Stimulated activated naive CD8-positive, alpha-beta T cell treated with anti-CD3 and anti-CD28 coated beads, Interleukin-15, amount 100 ng/mL, for 72 hours (primary cell): ENCODE results near the gene CASP5.
"Not testable (repeated sequence)": the region's sequence is repeated elsewhere in the genome, so short reads cannot be mapped to it uniquely, and the experiment has no call there.

Experiments used
- ATAC-seq: fragments of 150-1000 bp; cut with Tn5 transposase; 2 replicates; pipeline ENCODE4 v1.10.0; 2021; ENCODE audit warnings: mild to moderate bottlenecking, moderate library complexity
- DNase-seq, 2 donors: peaks; one replicate each; pipeline ENCODE4 v3.0.0; 2021 to 2022
- H3K27ac Mint-ChIP-seq, 2 donors: one replicate each; pipeline ENCODE4 v1.8.0; 2022; ENCODE audit warnings: mild to moderate bottlenecking in 2 of 2, mixed read lengths in 2 of 2, moderate library complexity in 2 of 2
- H3K27me3 Mint-ChIP-seq: one replicate; pipeline ENCODE4 v1.8.0; 2022; ENCODE audit warnings: mixed read lengths
- H3K4me1 Mint-ChIP-seq: one replicate; pipeline ENCODE4 v1.8.0; 2022; ENCODE audit warnings: mild to moderate bottlenecking, mixed read lengths
- H3K4me3 Mint-ChIP-seq, 2 donors: one replicate each; pipeline ENCODE4 v1.8.0; 2022; ENCODE audit warnings: mild to moderate bottlenecking in 2 of 2, mixed read lengths in 2 of 2, moderate library complexity in 1 of 2
- H3K9me3 Mint-ChIP-seq, 2 donors: one replicate each; pipeline ENCODE4 v1.8.0; 2022; ENCODE audit warnings: mixed read lengths in 2 of 2

The CASP5 gene

GRCh38 chr11:105000797-105001196, 22.2 kb downstream of the CASP5 start:
- Mint-ChIP-seq H3K27ac (peak overlapping the region in 1 of 2 donors; percentile 73), H3K4me3 (no peak overlapping the region), H3K9me3 (no peaks in the 10 kb centered on the region), H3K27me3 (no peaks in the 10 kb centered on the region), H3K4me1 (peaks cover 8% of the 10 kb centered on the region)
- DNase-seq (peak; percentile 22 to 48), ATAC-seq (peak; percentile 81)

DNA sequence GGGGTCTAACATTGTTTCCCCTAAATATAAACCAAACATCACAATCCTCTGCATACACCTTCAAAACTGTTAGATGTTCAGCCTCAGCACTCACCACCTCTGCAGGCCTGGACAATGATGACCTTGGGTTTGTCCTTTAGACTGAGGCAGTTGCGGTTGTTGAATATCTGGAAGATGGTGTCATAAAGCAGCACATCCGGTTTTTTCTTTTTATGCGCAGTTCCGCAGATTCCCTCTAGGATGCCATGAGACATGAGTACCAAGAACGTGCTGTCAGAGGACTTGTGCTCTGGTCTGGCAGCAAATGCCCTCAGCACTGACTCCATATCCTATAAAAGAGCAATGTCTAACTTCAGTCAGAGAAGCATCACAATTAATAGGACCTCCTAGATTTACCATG, 22.8 kb downstream of the CASP5 start:
- DNase-seq (peak in 1 of 2 donors; percentile 12), ATAC-seq (no peak)
- H3K4me1 Mint-ChIP-seq = peaks cover 8% of the 10 kb centered on the region
- H3K27me3 Mint-ChIP-seq = no peaks in the 10 kb centered on the region
- H3K9me3 Mint-ChIP-seq = no peaks in the 10 kb centered on the region
- H3K4me3 Mint-ChIP-seq = no peak overlapping the region
- no peak overlapping the region for H3K27ac Mint-ChIP-seq

DNA sequence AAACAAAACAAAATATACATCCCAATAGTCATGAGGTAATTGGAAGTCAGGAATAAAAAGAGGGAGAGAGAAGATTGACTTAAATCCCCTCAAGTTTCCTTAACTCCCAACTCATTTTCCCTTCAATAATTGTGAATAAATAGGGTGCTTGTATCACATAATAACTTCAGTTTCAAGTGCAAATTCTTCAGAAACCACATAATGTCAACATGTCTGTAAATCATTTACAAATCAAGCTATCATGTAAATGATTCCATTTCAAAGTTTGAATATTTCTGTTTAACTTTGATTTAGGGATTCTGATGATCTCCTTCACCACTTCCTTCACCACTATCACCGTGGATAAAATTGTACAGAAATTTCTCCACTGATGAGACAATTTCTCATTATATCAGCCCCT, 23.2 kb downstream of the CASP5 start:
- H3K4me3 Mint-ChIP-seq = no peak overlapping the region
- DNase-seq (no peak), ATAC-seq (no peak)
- H3K27ac Mint-ChIP-seq = no peak overlapping the region
- H3K4me1 Mint-ChIP-seq = peaks cover 8% of the 10 kb centered on the region
- no peaks in the 10 kb centered on the region for H3K27me3 Mint-ChIP-seq
- peaks cover 0 to under 1% of the 10 kb centered on the region in 2 donors for H3K9me3 Mint-ChIP-seq

GRCh38 chr11:104997288-104997687, 25.7 kb downstream of the CASP5 start:
- Mint-ChIP-seq H3K4me3 (no peak overlapping the region), H3K9me3 (peaks cover 0 to 5% of the 10 kb centered on the region in 2 donors), H3K27ac (no peak overlapping the region), H3K4me1 (peaks cover 8% of the 10 kb centered on the region), H3K27me3 (no peaks in the 10 kb centered on the region)
- DNase-seq = no peak
- ATAC-seq = no peak

- Mint-ChIP-seq H3K9me3 (peaks cover 0 to 5% of the 10 kb centered on the region in 2 donors), H3K27me3 (no peaks in the 10 kb centered on the region), H3K27ac (no peak overlapping the region), H3K4me1 (no peaks in the 10 kb centered on the region), H3K4me3 (no peak overlapping the region)
- DNase-seq (no peak), ATAC-seq (no peak)
Observed at GRCh38 chr11:104995001-104995408, 28.0 kb downstream of the CASP5 start.

GRCh38 chr11:104992781-104993180, 30.2 kb downstream of the CASP5 start:
- Mint-ChIP-seq H3K4me1 (no peaks in the 10 kb centered on the region), H3K9me3 (peaks cover 0 to 16% of the 10 kb centered on the region in 2 donors), H3K27me3 (no peaks in the 10 kb centered on the region), H3K4me3 (no peak overlapping the region), H3K27ac (no peak overlapping the region)
- DNase-seq (no peak), ATAC-seq (no peak)

DNA sequence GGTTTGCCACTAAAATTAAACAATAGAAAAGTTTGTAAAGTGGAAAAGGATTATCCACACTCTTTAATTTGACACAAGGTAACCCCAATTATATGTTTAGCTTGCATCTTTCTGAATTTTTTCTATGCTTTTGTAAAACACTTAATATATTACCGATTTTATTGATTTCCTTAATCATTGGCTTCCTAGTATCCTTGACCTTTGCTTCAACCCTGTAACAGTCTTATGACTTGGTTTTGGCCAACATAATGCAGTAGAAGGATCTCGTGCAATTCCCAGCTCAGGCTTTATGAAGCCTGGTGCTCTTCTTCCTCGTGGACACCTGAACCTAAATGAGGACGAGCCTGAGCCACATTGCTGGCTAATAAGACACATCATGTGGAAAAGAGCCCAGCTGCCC, 31.0 kb downstream of the CASP5 start:
- Mint-ChIP-seq H3K4me1 (no peaks in the 10 kb centered on the region), H3K27ac (no peak overlapping the region), H3K4me3 (no peak overlapping the region), H3K27me3 (no peaks in the 10 kb centered on the region), H3K9me3 (peaks cover 0 to 16% of the 10 kb centered on the region in 2 donors)
- ATAC-seq (no peak), DNase-seq (no peak)

- no peak overlapping the region for H3K27ac Mint-ChIP-seq
- no peaks in the 10 kb centered on the region for H3K27me3 Mint-ChIP-seq
- ATAC-seq (no peak), DNase-seq (no peak)
- no peaks in the 10 kb centered on the region for H3K4me1 Mint-ChIP-seq
- no peak overlapping the region for H3K4me3 Mint-ChIP-seq
- H3K9me3 Mint-ChIP-seq = peaks cover 7 to 11% of the 10 kb centered on the region in 2 donors
Observed at GRCh38 chr11:104984808-104985207, 38.2 kb downstream of the CASP5 start.

DNA sequence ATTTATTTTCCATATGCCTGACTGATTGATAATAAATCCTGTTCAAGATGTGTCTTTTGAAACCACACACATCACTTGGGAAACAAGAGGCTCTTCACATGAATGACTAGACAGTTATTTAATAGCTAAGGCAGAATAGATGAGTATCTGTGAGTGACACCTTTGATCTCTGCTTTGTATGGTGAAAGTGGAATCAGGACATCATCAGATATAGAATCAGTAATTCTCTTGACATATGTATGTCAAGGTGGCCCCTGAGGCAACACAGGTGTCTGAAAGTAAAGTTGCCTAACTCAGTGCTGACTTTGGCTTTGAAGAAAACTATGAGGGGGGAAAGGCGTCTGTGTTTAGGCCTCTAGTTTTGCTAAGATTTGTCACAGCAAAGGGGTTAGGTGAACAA, 43.1 kb downstream of the CASP5 start:
- H3K4me3 Mint-ChIP-seq = no peak overlapping the region
- ATAC-seq (no peak), DNase-seq (no peak)
- peaks cover 5% of the 10 kb centered on the region for H3K4me1 Mint-ChIP-seq
- H3K27ac Mint-ChIP-seq = no peak overlapping the region
- H3K27me3 Mint-ChIP-seq = no peaks in the 10 kb centered on the region
- peaks cover 0 to under 1% of the 10 kb centered on the region in 2 donors for H3K9me3 Mint-ChIP-seq

GRCh38 chr11:104973616-104974015, 49.4 kb downstream of the CASP5 start:
- peaks cover 18 to 22% of the 10 kb centered on the region in 2 donors for H3K9me3 Mint-ChIP-seq
- peaks cover 13% of the 10 kb centered on the region for H3K4me1 Mint-ChIP-seq
- no peak overlapping the region for H3K4me3 Mint-ChIP-seq
- ATAC-seq (no peak), DNase-seq (no peak)
- H3K27me3 Mint-ChIP-seq = no peaks in the 10 kb centered on the region
- H3K27ac Mint-ChIP-seq = no peak overlapping the region

DNA sequence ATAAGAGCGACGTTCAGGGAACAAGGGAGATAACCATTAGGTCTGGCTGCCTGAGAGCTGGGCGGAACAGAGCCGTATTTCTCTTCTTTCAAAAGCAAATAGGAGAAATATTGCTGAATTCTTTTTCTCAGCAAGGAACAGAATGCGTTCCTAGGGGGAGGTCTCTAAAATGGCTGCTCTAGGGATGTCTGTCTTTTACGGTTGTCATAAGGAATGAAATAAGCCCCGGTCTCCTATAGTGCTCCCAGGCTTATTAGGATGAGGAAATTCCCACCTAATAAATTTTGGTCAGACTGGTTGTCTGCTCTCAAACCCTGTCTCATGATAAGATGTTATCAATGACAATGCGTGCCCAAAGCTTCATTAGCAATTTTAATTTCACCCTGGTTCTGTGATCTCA, 50.0 kb downstream of the CASP5 start:
- Mint-ChIP-seq H3K9me3 (peaks cover 18 to 22% of the 10 kb centered on the region in 2 donors), H3K4me1 (peaks cover 13% of the 10 kb centered on the region)
- ATAC-seq, H3K27me3 Mint-ChIP-seq, H3K4me3 Mint-ChIP-seq, H3K27ac Mint-ChIP-seq, DNase-seq: not testable (repeated sequence)

GRCh38 chr11:104970756-104971155, 52.2 kb downstream of the CASP5 start:
- no peak overlapping the region for H3K27ac Mint-ChIP-seq
- H3K4me1 Mint-ChIP-seq = peaks cover 23% of the 10 kb centered on the region
- DNase-seq (no peak), ATAC-seq (no peak)
- no peak overlapping the region for H3K4me3 Mint-ChIP-seq
- peaks cover 18 to 24% of the 10 kb centered on the region in 2 donors for H3K9me3 Mint-ChIP-seq
- H3K27me3 Mint-ChIP-seq = no peaks in the 10 kb centered on the region

DNA sequence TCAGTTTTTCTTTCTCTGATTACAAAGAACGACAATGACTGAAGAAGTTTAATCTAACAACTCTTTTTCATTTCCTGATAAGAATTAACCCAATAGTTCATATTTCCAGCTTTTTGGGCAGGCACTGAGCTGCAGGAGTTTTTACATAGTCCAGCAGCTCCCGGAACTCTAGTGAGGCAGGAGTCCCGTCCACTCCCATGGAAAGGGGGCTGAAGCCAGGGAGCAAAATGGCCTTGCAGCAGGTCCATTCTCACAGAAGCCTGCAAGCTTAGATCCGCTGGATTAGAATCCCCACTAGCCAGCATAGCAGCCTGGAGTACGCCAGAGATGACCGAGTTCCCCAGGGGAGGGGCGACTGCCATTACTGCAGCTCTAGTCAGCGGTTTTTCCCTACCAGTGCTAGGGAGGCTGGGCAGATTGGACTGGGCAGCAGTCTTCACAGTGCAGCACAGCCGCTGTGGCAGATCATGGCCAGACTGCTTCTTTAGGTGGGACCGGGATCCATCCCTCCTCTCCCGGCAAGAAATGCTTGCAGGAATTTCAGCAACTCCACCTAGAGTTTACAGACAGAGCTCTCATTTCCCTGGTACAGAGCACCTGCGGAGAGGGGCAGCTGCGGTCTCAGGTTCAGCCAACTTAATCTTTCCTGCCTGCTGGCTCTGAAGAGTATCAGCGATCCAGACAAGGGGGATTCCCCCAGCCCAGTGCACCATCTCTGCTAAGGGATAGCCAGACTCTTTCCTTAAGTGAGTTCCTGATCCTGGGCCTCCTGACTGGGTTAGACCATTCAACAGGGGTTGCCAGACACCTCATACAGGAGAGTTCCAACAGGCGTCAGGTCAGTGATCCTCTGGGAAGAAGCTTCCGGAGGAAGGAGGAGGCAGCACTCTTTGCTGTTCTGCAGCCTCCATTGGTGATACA, 53.9 kb downstream of the CASP5 start:
- DNase-seq = no peak
- ATAC-seq = no peak
- H3K4me3 Mint-ChIP-seq = peak overlapping the region; percentile 87 to 94
- H3K27me3 Mint-ChIP-seq = no peaks in the 10 kb centered on the region
- peaks cover 31% of the 10 kb centered on the region for H3K4me1 Mint-ChIP-seq
- peaks cover 26 to 27% of the 10 kb centered on the region in 2 donors for H3K9me3 Mint-ChIP-seq
- peak overlapping the region in 1 of 2 donors; percentile 96 for H3K27ac Mint-ChIP-seq

- ATAC-seq (peak; percentile 56), DNase-seq (no peak)
- Mint-ChIP-seq H3K27ac (peak within 1 kb of the TSS; percentile 96 to 98), H3K27me3 (no peaks in the 10 kb centered on the region), H3K9me3 (peaks cover 22 to 24% of the 10 kb centered on the region in 2 donors), H3K4me1 (peaks cover 33% of the 10 kb centered on the region), H3K4me3 (peak within 1 kb of the TSS; percentile 87 to 94)
Observed at GRCh38 chr11:104968355-104968855, 54.6 kb downstream of the CASP5 start, which contains the start of gene CASP4. TSS of gene CASP4 (minus strand) at chr11:104968574. CDS start at chr11:104968525, 49 bp downstream.

GRCh38 chr11:104967534-104968354, 55.2 kb downstream of the CASP5 start:
- peaks cover 20 to 22% of the 10 kb centered on the region in 2 donors for H3K9me3 Mint-ChIP-seq
- H3K27ac Mint-ChIP-seq = peak overlapping the region; percentile 96 to 98
- peak; percentile 57 for ATAC-seq
- no peak for DNase-seq
- no peaks in the 10 kb centered on the region for H3K27me3 Mint-ChIP-seq
- H3K4me1 Mint-ChIP-seq = peaks cover 39% of the 10 kb centered on the region
- H3K4me3 Mint-ChIP-seq = peak overlapping the region; percentile 87 to 94
